NB4 (cell line): Measurements from ENCODE around the gene ZNF518B.

ENCODE experiments used
- DNase-seq: peaks from one replicate; pipeline ENCODE4 v3.0.0; 2010; ENCODE audit warnings: low read depth
- H3K4me3 ChIP-seq: one replicate; pipeline ENCODE4 v1.5.1; 2011; ENCODE audit warnings: mild to moderate bottlenecking, low read depth, low read length, moderate library complexity
- CTCF ChIP-seq: IDR thresholded peaks from one replicate; pipeline ENCODE4 v1.5.1; 2012; ENCODE audit warnings: low read depth, low read length
- MAX ChIP-seq: IDR thresholded peaks from 2 replicates; pipeline ENCODE4 v1.6.1; 2011; ENCODE audit warnings: low read depth, low read length
- MYC ChIP-seq: IDR thresholded peaks from 2 replicates; pipeline ENCODE4 v1.6.1; 2011; ENCODE audit warnings: low read depth, low read length
- POLR2A ChIP-seq: IDR thresholded peaks from 2 replicates; pipeline ENCODE4 v1.6.1; 2011; ENCODE audit warnings: mild to moderate bottlenecking; ENCODE audit not compliant: insufficient read length; ENCODE audit errors: extremely low read depth

ZNF518B gene

GRCh38 chr4:10480616-10481015 lies 23.4 kb upstream of the ZNF518B start:
- no peak overlapping the region for H3K4me3 ChIP-seq
- TF ChIP-seq CTCF (no peak), POLR2A (no peak), MYC (no peak), MAX (no peak)
- no peak for DNase-seq

- H3K4me3 ChIP-seq = no peak overlapping the region
- DNase-seq = no peak
- TF ChIP-seq CTCF = no peak
- no peak for TF ChIP-seq MYC
- TF ChIP-seq POLR2A = no peak
- TF ChIP-seq MAX = no peak
These were observed 21.4 kb upstream of the ZNF518B start for GRCh38 chr4:10478621-10479020.

GRCh38 chr4:10470505-10470904 lies 13.3 kb upstream of the ZNF518B start:
- H3K4me3 ChIP-seq = no peak overlapping the region
- TF ChIP-seq MAX (no peak), MYC (no peak), POLR2A (no peak), CTCF (no peak)
- DNase-seq = no peak

- TF ChIP-seq MAX (no peak), CTCF (no peak), MYC (no peak), POLR2A (no peak)
These were observed 8.9 kb upstream of the ZNF518B start for GRCh38 chr4:10466161-10466560.

GRCh38 chr4:10462876-10463275 lies 5.7 kb upstream of the ZNF518B start:
- DNase-seq = no peak
- H3K4me3 ChIP-seq = no peak overlapping the region

More at GRCh38 chr4:10466161-10466560, 8.9 kb upstream of the ZNF518B start:
- H3K4me3 ChIP-seq = no peak overlapping the region
- DNase-seq = no peak

GRCh38 chr4:10461850-10462400 lies 4.7 kb upstream of the ZNF518B start:
- TF ChIP-seq POLR2A (no peak), CTCF (no peak), MAX (no peak), MYC (no peak)
- no peak overlapping the region for H3K4me3 ChIP-seq
- DNase-seq = no peak

More at GRCh38 chr4:10462876-10463275, 5.7 kb upstream of the ZNF518B start:
- TF ChIP-seq MAX = no peak
- TF ChIP-seq MYC = no peak
